Measurements from ENCODE around the gene TANGO6. TPM values are rescaled to one million over a fixed set of nuclear protein-coding genes. Genes with fewer than 3 reads are reported as not detected.

The TANGO6 gene
- total RNA-seq, 2 experiments from 2014 or later: 22.7 to 22.8 TPM

DNA sequence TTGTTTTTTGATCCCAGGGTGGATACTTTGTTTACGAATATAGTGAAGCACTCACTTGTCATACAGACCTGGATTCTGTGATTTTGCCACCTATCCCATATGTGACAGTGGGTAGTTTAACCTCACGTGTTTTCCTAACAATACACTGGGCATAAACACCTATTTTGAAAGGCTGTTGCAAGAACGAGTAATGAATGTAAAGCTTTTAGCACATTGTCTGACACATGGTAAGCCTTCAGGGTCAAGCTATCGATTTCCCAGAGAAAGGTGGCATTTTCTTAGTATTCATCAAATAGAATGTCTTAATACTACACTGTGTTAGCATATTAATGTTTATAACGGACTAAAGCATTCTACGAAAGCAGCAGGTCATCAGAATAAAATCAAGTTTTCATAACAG is 287.1 kb downstream of the TANGO6 start:
- TF ChIP-seq EZH2phosphoT487 (IDR thresholded peaks at IDR 0.05; ENCODE audit: borderline replicate concordance, low read depth, low read length): no peak
- TF ChIP-seq, protein P1, sequence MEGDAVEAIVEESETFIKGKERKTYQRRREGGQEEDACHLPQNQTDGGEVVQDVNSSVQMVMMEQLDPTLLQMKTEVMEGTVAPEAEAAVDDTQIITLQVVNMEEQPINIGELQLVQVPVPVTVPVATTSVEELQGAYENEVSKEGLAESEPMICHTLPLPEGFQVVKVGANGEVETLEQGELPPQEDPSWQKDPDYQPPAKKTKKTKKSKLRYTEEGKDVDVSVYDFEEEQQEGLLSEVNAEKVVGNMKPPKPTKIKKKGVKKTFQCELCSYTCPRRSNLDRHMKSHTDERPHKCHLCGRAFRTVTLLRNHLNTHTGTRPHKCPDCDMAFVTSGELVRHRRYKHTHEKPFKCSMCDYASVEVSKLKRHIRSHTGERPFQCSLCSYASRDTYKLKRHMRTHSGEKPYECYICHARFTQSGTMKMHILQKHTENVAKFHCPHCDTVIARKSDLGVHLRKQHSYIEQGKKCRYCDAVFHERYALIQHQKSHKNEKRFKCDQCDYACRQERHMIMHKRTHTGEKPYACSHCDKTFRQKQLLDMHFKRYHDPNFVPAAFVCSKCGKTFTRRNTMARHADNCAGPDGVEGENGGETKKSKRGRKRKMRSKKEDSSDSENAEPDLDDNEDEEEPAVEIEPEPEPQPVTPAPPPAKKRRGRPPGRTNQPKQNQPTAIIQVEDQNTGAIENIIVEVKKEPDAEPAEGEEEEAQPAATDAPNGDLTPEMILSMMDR (conservative IDR thresholded peaks at IDR 0.05; ENCODE audit: low read length): no peak
- peak overlapping the region; percentile 100 for H3K4me3 ChIP-seq (ENCODE audit: low read depth, low read length, poor library complexity, severe bottlenecking)
- no peak overlapping the region for H2AFZ ChIP-seq (ENCODE audit: low read length)
- H3K27ac ChIP-seq (ENCODE audit: low read depth, low read length, poor library complexity, severe bottlenecking): peak overlapping the region; percentile 77
- H3K36me3 ChIP-seq (ENCODE audit: insufficient read depth, low read length): peaks cover 68% of the 10 kb centered on the region
- H3K9me2 ChIP-seq (ENCODE audit: insufficient read depth, low read length): no peaks in the 10 kb centered on the region
- CTCF ChIA-PET (ENCODE audit: unreplicated experiment): no interaction called here
- peak overlapping the region; percentile 98 for H3K4me2 ChIP-seq (ENCODE audit: low read length)
- H4K20me1 ChIP-seq (ENCODE audit: insufficient read depth, low read length): peaks cover 31% of the 10 kb centered on the region
- intact Hi-C loops (cut with micrococcal nuclease; ENCODE audit: unreplicated experiment): loop anchor here (2.0 to 10.0 kb wide), 3 partner anchors 257 to 596 kb away; partner anchors contain the start of genes TANGO6, TERF2 and ZFP90
- no peak for DNase-seq (ENCODE audit: low spot score)
- peaks cover 27% of the 10 kb centered on the region for H3K4me1 ChIP-seq (ENCODE audit: insufficient read depth, low read length, poor library complexity, severe bottlenecking)
- H3K79me2 ChIP-seq (ENCODE audit: insufficient read depth, low read depth, low read length): peaks cover 86% of the 10 kb centered on the region
- POLR2A ChIA-PET: interaction anchor here (0.6 to 1.3 kb wide), 2 partner anchors 10 to 522 kb away, joined by 3 read pairs; no protein-coding TSS in a partner anchor
- BruUV-seq (replicated peaks): TSS peak; percentile 62
- H3K9me3 ChIP-seq (ENCODE audit: low read length): no peaks in the 10 kb centered on the region

DNA sequence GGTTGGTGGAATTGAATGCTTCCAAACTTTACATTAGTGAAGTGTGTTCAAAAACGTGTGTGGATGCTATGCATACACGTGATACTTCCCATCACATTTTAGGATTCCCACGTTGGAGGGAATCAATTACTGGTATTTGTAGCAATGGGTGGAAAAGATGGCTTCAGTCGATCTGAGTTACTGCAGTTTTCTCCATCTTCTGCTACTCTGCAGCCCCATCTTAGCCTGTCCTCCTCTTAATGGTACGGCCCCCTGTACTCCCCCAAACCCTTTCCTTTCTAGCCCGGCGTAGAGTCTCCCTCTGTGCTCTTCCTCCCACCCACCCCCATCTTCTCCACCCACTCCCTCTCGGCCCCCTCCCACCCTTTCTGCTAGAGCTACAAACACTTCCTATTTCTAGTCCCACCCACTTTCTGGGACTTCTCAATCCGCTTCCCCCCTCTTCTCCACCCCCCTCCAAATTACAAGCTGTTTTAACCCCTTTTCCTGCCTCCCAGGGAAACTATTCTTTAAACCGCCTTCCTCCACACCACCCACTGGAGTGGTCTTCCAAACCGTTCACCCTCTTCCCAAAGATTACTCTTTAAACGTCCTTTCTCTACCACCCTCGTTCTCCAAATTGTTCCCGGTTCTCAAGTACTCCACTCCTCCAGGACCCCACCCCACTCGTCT is 288.0 kb downstream of the TANGO6 start:
- H2AFZ ChIP-seq (ENCODE audit: low read length): peak overlapping the region; percentile 24; the same call in 1 of the 2 replicates
- peak overlapping the region; percentile 77 for H3K27ac ChIP-seq (ENCODE audit: low read depth, low read length, poor library complexity, severe bottlenecking)
- H3K4me2 ChIP-seq (ENCODE audit: low read length): peak overlapping the region; percentile 98
- H3K79me2 ChIP-seq (ENCODE audit: insufficient read depth, low read depth, low read length): peaks cover 86% of the 10 kb centered on the region
- CTCF ChIA-PET (ENCODE audit: unreplicated experiment): interaction anchor here (1.0 kb wide), 1 partner anchor 13 kb away, joined by 3 read pairs; no protein-coding TSS in a partner anchor
- peaks cover 67% of the 10 kb centered on the region for H3K36me3 ChIP-seq (ENCODE audit: insufficient read depth, low read length)
- DNase-seq (ENCODE audit: low spot score): peak; percentile 69
- peaks cover 27% of the 10 kb centered on the region for H3K4me1 ChIP-seq (ENCODE audit: insufficient read depth, low read length, poor library complexity, severe bottlenecking)
- BruUV-seq (replicated peaks): no TSS peak
- peak overlapping the region; percentile 100 for H3K4me3 ChIP-seq (ENCODE audit: low read depth, low read length, poor library complexity, severe bottlenecking)
- TF ChIP-seq, protein P1 (conservative IDR thresholded peaks at IDR 0.05; ENCODE audit: low read length): no peak
- TF ChIP-seq EZH2phosphoT487 (IDR thresholded peaks at IDR 0.05; ENCODE audit: borderline replicate concordance, low read depth, low read length): no peak
- POLR2A ChIA-PET: interaction anchor here (0.5 to 0.9 kb wide), 4 partner anchors 18 to 1385 kb away, joined by 3 to 5 read pairs (median 3); no protein-coding TSS in a partner anchor
- H4K20me1 ChIP-seq (ENCODE audit: insufficient read depth, low read length): peaks cover 33% of the 10 kb centered on the region
- intact Hi-C loops (cut with micrococcal nuclease; ENCODE audit: unreplicated experiment): loop anchor here (2.0 to 10.0 kb wide), 3 partner anchors 256 to 597 kb away; partner anchors contain the start of genes TANGO6, TERF2 and ZFP90
- no peaks in the 10 kb centered on the region for H3K9me2 ChIP-seq (ENCODE audit: insufficient read depth, low read length)
- no peaks in the 10 kb centered on the region for H3K9me3 ChIP-seq (ENCODE audit: low read length)
